Stimulated activated CD8-positive, alpha-beta memory T cell treated with anti-CD3 and anti-CD28 coated beads, Interleukin-12 subunit alpha, Interleukin-12 subunit beta, amount 100 ng/mL, for 1 hour (primary cell): ENCODE measurements around the gene LSP1.
"Not testable (repeated sequence)": the region's sequence is repeated elsewhere in the genome, so short reads cannot be mapped to it uniquely, and the experiment has no call there.

ENCODE experiments used
- DNase-seq: peaks from one replicate; pipeline ENCODE4 v3.0.0-alpha.2; 2020; ENCODE audit warnings: low read depth

The LSP1 gene

DNA sequence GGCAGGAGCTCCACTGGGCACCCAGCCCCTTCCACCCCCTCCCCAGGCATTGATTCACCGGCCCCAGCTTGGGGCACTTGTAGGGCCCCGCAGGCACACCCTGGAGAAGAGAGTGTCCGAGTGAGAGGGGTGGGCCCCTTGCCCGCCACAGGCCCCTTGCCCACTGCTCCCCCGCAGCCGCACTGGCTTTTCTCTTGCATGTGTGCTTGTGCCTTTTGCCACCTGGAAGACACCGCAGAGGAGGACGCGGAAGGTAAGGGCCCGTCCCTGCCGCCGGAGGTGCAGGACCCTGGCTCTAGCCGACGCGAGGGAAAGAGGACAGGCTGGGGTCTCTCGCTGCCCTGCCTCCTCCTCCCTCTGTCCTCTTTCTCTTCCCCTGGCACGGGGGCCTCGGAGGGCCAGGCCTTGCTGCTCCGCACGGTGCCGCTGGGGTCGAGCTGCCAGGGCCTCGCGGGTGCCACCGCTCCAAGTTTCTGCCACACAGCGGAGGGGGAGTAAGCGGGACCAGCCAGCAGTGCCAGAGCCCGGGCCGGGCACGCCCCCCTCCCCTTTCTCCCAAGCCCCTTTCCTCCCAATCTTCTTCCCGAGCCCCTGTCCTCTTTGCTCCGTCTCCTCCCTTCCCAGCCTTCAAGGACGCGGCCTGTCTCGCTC, 76.1 kb downstream of the LSP1 start:
- no peak for DNase-seq

DNA sequence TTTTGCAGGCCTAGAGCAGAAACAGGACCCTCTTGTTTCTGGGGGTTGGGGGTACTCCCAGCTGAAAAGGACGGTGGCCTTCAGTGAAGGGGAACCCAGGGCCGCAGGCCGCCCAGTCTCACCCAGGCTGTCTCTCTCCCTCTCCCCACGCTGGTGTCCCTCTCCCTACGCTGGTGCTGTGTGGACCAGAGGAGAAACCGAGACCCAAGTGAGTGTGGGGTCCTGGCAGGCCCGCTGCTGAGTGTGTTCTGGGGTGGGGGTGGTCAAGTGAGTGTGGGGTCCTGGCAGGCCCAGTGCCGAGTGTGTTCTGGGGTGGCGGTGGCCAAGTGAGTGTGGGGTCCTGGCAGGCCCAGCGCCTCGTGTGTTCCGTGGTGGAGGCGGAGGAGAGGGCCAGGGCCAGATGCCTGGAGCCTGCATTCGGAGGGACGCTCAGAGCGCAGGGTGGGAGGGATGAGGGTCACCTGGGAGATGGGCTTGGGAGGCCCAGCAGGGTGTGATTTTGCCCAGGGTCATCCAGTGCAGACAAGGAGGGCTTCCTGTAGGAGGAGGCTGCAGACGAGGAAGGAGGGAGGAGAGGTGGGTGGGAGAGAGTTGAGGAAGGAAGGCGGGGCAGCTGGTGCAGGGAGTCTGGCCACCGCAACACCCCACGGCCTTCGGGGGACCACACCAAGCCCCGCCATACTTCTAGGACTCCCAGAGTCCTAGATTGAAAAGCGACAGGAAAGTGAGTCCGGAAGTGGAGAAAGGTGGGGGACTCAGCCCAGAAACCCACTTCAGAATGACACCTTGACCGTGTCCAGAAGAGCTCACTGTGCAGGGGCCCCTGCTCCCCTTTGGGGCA, 77.0 kb downstream of the LSP1 start:
- no peak for DNase-seq

DNA sequence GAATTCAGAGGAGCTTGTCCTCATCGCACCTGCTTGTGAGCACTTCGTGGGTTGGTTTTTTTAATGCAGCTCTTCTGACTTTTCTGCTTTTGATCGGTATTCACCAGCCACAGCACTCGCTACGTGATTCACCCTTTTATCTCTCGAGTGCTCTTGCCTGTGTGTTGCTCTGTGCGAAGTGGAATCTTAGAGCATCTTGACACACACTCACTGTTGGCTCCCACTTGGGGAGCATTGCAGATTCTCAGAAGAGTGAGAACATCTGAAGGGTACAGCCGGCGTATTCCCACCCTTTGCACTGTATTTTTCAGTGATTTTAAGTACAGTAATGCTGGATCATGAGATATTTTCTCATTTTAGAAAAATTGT, 77.6 kb downstream of the LSP1 start:
- DNase-seq = no peak

DNA sequence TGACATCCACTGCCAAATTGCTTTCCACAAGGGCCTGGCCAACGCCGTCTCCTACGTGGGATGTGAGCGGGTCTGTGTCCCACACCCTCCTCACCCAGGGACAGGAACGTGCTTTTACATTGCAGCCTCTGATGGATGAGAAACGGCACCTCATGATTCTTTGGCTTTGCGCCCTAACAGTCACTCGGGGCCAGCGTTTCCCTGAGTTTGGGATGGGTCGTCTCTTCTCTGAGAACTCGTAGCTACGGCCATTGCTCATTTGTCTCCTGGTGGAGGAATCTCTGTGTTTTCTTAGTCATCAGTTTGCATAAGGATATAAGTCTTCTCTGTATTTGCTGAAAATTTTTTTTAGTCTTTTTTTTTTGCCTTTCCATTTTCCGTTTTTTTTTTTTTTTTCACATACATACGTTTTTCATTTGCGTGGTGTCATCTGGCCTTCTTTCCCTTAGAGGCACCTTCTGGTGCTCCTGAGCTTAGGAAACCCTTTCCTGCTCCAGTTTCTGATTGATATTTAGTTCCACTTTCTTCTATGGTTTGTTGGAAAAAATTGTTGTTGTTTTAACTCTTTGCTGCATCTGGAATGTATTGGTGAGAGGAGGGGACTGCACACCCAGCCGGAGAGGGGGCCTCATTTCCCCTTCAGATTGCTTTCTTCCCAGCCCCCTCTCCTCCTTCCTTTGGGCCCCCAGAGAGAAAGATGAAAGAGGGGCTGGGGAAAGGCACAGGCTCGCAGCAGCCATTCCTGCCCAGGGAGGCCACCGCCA, 78.6 kb downstream of the LSP1 start:
- no peak for DNase-seq

DNA sequence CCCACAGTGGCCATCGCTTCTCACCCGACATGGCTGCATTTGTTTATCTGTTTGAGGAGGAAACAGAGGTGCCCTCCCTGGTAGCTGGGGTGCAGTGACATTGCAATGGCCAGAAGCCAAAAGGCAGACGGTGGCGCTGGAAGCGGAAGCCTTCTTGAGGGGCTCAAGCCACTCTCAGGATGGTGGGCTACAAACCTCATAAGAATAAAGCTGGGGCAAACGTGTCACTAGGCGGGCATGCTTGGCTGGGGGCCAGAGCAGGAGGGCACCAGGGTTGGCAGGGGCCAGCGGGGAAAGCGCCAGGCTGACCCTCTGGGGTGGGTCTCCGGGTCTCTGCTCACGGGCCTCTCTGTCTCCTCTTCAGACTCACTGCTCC, 79.2 kb downstream of the LSP1 start:
- DNase-seq = no peak

DNA sequence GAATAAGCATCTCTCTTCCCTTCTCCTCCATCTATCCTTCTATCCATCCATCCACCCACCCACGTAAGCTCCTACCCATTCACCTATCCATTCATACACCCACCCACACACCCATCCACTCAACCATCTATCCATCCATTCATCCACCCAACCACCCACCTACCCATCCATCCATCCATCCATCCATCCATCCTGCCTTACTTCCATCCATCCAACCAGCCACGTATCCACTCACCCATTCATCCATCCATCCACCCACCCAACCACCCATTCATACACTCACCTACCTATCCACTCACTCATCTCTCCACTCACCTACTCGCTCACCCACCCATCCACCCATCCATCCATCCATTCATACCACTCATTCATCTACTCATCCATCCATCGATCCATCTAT, 79.8 kb downstream of the LSP1 start:
- DNase-seq = no peak

DNA sequence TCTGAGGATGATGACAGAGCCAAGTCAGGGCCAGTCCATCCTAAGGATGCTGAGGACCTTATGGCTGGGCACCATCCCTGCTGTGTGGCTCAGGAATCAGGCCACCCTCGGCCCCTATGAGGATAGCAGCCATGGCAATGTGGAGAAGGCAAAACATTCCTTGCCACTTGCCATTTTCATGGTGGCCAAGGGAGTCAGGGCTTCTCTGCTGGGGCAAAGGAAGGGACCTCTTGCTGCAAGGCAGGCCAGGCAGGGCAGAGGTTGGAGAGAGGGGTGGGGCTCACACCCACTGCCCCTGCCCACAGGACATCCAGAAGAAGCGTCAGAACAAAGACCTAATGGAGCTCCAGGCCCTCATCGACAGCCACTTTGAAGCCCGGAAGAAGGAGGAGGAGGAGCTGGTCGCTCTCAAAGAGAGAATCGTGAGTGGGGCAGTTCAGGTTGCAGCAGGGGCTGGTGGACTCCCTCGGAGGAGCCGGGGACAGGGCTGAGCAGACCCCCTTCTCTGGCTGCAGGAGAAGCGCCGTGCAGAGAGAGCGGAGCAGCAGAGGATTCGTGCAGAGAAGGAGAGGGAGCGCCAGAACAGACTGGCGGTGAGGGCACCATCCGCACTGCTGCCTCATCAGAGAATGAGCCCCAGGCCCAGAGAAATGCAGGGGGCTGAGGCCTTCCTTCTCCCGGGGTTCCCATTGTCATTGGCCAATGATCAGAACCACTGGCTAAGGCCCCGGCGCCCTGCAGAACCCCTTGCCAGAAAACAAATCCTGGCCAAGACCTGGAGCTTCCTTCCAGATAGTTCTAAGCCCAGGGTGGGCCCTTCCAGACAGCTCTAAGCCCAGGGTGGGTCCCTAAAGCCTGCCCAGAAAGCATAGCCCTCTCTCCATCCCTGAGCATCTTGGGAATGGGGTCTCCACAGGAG, 80.8 kb downstream of the LSP1 start:
- DNase-seq = no peak

DNA sequence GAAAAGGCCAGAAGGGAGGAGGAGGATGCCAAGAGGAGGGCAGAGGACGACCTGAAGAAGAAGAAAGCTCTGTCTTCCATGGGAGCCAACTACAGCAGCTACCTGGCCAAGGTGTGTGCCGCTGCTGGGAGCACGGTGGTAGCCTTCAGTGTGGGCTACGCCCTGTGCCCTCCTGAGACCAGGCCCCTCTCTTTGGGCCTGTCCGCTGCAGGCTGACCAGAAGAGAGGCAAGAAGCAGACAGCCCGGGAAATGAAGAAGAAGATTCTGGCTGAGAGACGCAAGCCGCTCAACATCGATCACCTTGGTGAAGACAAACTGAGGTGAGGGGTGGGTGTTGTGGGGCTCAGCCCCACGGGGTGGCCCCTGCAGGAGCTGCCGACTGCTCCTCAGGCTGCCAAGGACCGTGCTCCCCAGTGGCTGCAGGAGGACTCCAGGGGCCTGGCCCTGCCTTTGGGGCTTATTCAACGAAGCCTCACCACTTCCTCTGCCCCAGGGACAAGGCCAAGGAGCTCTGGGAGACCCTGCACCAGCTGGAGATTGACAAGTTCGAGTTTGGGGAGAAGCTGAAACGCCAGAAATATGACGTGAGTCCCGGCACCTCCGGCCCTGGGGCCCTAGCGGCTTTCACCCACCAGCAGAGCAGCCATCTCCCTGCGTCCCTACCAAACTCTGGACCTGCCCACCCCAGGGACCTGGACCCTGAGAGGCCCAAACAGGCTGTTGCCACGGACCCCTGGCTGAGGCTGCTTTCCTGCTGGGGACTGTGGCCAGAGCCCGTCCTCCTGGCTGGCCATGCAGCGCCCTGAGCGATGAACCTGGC, 81.7 kb downstream of the LSP1 start:
- no peak for DNase-seq

DNA sequence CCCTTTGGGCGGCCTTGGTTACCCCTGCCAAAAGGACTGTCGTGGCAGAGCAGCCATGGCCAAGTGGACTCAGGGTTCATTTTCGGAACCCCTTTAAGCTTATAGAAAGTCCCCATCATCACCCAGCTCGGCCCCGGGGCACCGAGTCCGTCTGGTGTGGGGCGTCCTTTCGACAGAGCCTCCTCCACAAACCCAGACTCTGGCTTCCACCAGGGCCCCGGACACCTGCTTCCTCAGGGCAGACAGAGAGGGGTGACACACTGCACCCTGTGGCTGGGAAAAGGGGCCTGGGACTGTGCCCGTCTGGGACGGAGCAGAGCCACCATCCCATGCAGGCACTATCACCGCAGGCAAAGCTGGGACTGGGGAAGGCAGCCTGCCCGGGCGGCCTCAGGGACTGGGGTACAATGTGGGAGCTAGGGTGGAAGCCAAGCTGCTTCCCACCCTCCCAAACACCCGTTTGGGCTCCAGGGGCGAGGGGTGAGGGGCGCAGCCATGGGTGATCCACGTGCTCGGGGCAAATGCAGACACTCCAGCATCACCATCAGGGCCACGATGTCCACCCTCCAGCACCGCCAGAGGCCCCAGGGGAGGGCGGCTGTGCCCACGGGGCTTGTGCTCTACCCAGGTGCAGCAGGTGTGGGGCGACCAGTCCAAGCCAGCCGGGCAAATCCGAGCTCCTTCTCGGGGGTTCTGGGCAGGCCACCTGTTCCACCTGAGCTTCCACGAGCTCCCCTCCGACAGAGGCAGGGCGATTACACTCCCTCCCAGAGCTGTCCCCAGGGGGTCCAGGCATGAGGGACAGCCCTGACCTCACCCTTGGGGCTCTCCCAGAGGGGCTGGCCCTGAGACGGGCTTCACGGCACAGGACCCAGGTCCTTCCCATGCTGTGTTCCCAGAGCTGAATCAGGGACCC, 82.5 kb downstream of the LSP1 start:
- DNase-seq = no peak

DNA sequence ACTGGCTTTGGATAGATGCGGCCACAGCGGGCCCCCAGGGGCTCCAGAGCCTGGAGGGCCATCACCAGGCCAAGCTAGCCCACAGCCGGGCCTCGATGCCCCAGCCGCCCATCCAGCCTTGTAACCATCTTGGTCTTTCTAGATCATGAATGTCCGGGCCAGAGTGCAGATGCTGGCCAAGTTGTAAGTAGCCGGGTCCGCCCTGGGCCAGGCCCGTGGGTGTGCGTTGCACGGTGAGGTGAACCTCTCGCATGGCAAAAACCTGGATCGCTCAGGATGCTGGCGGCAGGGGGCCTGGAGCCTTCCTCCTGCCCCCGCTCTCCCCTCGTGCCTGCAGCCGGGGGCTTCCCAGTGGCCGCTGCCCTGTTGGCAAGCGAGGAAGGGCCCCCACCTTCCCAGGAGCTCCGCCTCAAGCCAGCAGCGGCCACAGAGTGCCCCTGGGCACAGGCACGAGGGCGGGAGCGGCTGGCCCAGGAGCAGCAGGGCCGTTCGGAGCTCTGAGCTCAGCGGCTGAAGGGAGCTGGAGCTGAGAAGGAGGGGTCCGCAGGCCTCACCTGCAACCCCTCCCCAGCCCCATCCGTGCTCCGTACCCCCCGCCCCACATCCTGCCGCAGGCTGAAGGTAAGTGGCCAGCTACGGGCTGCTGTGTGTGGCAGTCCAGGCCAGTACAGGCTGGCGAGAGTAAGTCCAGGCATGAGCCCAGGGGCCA, 83.3 kb downstream of the LSP1 start:
- no peak for DNase-seq

DNA sequence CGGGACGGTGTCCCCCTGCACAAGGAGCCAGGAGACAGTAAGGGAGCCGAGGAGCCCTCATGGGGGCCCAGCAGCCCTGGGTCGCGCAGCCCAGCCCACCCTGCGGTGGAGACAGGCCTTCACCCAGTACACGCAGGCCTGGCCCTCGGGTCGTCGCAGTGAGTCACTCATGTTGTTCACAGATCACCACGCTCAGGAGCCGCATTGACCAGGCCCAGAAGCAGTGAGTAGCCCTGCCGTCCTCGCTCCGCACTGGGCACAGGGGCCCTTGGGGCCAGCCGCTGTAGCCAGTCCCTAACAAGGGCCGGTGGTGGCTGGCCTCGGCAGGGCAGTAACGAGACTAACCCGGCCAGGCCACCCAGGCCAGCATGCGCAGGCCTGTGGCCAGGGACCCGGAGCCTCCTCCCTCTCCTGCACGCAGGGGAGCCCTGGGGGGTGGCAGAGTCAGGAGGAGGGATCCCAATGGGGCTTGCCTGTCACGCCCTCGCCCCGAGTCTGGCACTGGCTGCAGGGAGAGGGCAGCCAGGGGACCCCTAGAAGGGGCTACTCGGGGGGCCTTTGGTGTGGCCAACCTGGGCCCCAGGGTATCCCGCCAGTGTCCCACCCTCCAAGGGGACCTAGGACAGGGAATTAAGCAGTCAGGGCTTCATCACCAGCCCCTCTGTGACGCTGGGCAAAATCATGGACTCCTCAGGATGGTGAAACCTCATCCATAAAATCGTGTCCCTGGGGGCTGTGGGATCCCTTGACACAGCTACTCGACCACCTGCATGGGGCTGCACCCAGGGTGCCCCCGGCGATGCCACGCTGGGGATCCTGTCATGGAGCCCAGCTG, 84.1 kb downstream of the LSP1 start:
- no peak for DNase-seq

DNA sequence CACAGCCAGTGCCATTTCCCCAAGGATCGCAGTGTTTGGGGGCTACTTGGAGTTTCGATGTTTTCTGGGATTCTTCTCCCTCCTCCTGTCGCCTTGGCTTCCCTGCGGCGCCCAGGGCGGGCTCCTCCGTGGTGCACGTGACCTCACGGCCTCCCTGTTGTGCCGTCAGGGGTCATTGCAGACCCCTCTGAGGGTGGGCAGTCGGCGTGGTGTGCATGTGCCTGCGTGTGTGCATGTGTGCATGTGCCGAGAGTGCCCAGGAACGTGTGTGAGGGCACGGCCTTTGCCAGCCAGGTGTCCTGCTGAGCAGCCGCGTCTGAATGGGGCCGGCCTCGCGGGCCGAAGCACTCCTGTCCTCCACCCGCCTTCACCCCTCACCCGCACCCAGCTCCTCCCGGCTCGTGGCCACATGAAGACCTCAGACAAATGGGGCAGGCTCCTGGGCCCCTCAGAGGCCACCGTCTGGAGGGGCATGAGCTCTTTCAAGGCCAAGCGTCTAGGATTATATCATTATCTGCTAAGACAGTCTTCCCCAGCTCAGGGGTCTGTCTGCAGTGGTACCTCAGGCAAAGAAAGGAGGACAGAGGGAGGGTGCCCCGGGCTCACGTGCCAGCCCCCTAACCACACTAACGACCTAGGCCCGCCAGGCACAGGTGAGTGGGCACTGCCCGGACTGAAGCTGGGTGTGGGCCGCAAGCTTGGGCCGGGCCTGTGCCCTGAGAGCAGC, 84.9 kb downstream of the LSP1 start:
- DNase-seq = no peak

DNA sequence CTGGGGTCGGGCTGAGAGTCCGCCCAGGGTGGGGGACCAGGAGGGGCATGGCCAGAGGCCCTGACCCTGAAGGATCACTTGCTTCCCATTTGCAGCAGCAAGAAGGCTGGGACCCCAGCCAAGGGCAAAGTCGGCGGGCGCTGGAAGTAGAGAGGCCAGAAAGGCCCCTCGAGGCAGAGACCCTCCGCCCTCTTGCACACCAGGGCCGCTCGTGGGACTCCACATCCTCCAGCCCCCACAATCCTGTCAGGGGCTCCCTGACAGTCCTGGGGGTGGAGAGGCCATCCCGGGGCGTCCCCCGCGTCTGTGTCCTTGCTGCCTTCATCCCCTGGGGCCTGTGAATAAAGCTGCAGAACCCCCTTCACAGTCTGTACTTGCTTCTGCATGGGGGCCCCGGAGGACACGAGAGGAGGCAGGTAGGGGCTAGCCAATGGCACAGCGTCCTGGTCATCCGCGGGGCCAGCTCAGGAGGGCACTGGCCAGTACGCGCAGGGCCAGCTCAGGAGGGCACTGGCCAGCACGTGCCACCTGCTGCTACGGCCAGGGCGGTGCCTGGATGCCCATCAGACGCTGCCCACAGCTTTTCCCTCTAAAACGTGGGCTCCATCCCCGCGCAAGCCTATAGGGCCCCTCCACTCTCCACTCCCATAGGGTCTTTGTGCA, 85.6 kb downstream of the LSP1 start:
- DNase-seq = no peak

DNA sequence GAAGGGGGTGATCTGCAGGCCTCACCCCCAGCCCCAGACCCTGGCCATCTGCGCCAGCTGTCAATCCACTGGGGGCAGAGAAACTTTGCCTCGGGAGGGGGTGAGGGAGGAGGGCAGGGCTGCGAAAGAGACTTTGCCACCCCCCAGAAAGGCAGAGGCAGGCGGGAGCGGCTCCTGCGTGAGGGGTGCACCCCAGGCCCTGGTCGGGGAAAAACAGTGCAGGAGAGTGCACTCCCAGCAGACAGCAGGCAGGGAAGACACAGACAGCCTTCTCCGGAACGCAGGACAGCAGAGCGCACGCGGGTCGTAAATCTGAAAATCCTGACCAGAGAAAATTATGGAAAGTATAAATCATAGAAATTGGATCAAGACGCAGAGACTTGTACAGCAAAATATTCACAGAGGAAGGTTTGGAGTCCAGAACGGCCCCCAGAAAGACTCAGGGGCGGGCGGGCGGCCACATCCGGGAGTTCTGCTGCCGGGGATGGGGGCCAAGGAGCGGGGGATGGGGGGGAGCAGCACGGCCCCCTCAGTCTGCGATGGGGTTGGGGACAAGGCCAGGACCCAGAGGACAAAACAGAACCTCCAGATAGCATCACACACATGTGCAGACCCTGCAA, 86.2 kb downstream of the LSP1 start:
- DNase-seq = no peak

DNA sequence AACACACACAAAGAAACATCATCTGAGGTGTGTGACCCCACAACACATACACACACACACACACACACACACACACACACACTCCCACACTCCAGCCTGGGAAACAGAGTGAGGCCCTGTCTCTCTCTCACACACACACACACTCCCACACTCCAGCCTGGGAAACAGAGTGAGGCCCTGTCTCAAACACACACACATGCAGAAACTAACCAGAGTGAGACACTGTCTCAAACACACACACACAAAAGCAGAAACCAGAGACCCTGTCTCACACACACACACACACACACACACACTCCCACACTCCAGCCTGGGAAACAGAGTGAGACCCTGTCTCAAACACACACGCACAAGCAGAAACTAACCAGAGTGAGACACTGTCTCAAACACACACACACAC, 86.9 kb downstream of the LSP1 start:
- DNase-seq = not testable (repeated sequence)
